Esophagus squamous epithelium (tissue), 4 donors: ENCODE results near the gene MCCD1.

ENCODE experiments used
- CTCF ChIP-seq, 6 experiments: fragments of 450-650 bp in 4 of 6; fragments of 200-600 bp in 2 of 6; sonication (generic) in 2 of 6; IDR thresholded peaks; one replicate each; pipeline ENCODE4 v1.5.1; 2016 to 2019; ENCODE audit warnings: antibody characterized with exemption in 6 of 6, mild to moderate bottlenecking in 4 of 6, moderate library complexity in 4 of 6
- POLR2A ChIP-seq, 4 donors: fragments of 450-650 bp; IDR thresholded peaks; one replicate each; pipeline ENCODE4 v1.6.1; 2017; ENCODE audit warnings: antibody characterized with exemption in 4 of 4, mild to moderate bottlenecking in 4 of 4, moderate library complexity in 3 of 4

GRCh38 chr6:31546958-31547726 is 18.4 kb downstream of the MCCD1 start, which contains the start of gene NFKBIL1:
- peak in 1 of 6 experiments; percentile 27 for TF ChIP-seq CTCF (IDR thresholded peaks at IDR 0.05)
- peak in 2 of 4 donors; percentile 23 to 46 for TF ChIP-seq POLR2A (IDR thresholded peaks at IDR 0.05)
